GM19043 (cell line): ENCODE results near the gene SLCO4A1.
A peak's percentile ranks its signal among the peaks of the same experiment; 100 is the strongest.

Experiments
- ATAC-seq: cut with Tn5 transposase; IDR thresholded peaks from one replicate; pipeline ENCODE4 v1.9.1; 2021; ENCODE audit warnings: low read depth; ENCODE audit not compliant: unreplicated experiment

Gene SLCO4A1

DNA sequence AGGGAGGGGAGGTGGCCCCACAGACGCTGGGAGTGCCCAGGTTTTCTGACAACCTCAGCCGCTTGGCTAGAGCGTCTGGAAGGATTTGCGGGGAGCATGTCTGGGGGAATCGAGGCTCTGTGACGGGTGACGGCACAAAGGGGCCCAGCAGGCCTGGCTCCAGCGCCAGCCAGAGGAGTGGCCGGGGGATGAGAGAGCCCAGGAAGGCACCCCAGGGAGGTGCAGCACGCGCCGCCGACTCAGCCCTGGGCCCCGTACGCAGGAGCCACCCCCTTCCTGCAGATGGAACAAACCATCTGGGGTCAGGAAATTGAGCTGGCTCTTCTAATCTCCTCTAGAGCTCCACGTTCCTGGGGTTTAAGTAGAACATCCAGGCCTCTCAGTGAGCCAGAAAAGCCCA, 5.9 kb upstream of the SLCO4A1 start:
- no peak for ATAC-seq

GRCh38 chr20:62637110-62637509, 5.2 kb upstream of the SLCO4A1 start:
- no peak for ATAC-seq

DNA sequence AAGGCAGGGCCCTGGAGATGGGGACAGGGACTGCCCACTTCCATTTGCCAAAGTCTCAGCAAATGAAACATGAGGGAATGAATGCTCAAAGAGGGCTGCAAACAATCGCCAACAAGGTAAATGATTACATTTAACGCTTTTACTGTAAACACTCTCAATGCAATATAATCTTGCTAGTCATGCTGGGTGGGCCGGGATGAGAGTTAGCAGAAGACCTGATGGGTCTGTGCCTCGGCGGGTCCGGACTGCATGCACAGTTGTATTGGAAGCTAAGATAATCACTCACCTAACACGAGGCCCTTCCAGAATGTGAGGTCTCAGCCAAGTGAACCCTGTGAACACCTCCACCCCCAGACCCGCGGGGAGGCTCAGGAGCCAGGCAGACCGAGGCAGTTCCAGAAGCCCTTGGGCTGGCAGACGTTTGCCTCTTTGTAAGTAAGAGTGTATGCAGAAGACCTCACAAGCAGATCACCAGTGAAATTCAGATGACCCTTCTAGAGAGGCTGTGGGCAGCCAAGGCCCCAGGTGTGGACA, 4.7 kb upstream of the SLCO4A1 start:
- ATAC-seq: no peak

DNA sequence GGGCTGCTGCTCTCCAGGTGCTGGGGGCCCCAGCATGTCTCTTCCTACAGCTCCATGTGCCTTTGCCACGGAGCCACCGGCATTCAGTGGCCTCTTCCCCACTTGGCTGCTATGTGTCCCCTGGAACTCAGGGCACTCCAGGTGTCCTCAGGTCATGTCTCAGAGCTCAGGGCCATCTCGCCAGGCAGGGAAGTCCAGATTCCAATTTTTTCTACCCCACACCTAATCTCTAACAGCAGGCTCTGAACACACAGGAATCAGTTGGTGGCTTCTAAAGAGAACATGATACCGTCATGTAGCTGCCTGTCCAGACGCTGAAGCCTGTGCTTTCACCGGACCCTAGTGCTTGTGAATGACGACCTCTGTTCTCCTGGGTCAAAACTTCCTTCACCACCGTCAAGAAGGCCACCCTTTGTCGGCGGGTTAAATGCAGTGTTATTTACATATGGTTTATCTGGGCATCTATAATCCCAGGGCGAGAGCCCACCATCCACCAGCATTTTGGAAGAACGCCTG, 4.2 kb upstream of the SLCO4A1 start:
- no peak for ATAC-seq

DNA sequence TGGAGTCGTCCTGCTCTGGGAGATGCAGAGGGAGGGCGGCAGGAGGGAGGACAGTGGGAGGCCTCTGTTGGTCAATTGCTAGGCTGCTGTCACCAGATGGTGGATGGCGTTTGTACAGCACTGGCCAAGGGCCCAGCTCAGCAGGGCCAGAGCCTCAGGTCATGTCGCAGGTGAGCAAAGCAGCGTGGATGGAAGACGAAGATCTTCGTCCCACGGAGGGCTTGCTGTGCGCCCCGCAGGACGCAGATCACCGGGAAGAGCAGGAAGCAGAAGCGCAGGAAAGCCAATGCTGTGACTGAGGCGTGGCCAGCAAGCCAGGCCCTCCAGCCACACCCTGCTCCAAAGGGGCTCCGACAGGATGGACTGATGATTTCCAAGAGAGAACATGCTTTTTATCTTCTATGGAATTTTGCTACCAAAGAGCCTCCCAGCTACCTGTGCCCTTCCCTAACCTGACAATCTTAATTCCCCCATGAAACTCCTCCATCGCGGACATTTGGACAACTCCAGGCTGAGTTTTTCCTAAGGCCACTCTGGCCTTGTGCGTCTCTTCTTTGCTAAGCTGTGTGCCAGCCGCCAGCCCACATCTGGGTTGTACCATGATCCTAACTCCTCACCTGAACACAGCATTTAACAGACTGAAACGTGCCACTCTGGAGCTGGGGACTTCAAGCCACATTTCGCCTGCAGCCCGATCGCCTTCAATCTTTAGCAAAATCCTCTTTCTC, 3.5 kb upstream of the SLCO4A1 start:
- no peak for ATAC-seq

- no peak for ATAC-seq
These were observed 2.5 kb upstream of the SLCO4A1 start for GRCh38 chr20:62639765-62640164.

GRCh38 chr20:62640870-62641269, 1.4 kb upstream of the SLCO4A1 start:
- no peak for ATAC-seq

DNA sequence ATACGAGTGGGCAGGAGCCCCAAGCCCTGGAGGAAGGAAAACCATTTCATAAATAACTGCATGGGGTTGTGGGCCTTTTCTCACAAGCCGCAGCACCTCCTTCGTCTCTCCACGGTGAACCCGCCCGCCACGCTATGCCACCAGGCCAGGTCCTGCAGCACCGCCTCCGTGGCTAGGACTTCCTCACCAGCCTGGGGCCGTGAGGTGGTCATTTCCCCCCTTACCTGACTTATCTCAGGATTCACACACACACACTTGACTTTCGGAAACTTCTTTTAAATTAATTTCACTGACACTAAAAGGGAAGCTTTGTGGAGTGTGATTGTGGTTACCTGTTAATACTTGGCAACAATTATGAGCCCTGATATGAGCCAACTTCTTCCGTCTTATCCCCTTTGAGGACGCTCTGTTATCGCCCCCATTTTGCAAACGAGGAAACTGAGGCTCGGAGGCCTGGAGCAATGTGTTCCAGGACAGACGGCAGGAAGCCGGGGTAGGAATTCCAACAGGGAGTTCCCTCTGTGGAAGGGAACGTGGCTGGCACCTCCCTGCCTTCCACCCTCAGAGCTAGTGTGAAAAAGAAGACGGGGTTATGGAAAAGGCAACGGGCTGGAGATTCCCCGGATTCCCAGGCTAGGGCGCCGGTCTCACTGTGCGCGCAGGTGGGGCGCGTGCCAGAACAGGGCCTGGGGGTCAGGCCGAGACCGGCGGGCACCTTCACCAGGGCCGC, 817 bp upstream of the SLCO4A1 start:
- no peak for ATAC-seq

DNA sequence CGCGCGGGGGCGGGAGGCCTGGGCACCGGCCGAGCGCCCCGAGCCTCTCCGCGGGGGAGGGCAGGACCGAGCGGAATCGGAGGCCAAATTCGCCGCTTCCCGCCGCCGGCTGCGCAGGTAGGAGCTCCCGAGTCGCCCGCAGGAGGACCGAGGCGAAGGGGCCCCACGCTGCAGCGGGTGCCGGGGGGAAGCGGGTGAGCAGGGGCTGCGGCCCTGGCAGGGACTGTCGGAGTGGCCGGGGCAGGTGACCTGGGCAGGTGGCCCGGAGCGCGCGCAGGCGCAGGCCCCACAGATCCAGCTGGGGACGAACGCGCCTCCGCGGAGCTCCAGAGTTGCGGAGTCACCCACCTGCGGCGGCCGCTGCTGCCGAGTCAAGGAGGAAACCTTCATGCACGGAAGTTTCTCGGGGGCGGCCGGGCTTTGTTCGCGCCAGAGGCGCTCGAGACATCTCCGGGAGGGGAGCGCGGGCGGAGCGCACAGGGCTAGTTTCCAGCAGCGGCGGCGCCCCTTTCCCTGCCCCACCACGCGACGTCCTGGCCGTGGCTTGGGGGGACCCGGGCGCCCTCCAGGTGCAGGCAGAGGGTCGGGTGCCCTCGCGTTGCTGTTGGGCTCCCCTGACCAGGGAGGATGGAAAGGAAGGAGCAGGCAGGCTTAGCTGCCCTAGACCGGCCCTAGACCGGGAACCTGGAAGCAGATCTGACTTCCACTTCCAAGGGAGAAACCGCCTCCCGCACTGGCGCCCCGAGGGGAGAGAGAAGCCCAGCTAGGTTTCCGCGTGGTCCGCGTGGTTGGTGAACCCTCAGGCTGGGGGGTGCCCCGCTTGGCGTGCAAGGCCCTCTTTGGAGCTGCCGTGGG, 590 bp downstream of the SLCO4A1 start:
- peak; percentile 4 for ATAC-seq

DNA sequence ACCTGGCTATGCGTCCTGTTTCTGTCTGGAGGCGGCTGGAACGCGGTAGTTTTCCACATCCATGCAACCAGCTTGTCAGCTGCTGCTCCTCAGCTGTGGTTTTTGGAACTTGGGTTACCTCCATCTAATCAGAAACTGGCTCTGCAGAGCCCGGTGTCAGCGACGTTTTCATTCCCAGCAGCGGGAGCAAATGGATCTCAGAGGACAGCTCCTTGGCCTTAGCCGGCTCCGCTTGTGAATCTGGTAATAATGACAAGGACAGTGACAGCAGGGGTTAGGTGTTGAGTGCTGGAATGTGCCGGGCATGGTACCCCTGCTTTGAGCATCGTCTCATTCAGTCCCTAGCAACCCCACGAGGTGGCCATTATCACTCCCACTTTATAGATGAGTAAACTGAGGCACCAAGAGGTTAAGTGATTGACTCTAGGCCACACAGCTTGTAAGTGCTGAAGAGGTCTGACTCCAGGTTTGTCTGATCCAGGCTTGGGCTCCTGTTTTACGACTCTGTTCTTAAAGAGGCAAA, 1.3 kb downstream of the SLCO4A1 start:
- no peak for ATAC-seq

DNA sequence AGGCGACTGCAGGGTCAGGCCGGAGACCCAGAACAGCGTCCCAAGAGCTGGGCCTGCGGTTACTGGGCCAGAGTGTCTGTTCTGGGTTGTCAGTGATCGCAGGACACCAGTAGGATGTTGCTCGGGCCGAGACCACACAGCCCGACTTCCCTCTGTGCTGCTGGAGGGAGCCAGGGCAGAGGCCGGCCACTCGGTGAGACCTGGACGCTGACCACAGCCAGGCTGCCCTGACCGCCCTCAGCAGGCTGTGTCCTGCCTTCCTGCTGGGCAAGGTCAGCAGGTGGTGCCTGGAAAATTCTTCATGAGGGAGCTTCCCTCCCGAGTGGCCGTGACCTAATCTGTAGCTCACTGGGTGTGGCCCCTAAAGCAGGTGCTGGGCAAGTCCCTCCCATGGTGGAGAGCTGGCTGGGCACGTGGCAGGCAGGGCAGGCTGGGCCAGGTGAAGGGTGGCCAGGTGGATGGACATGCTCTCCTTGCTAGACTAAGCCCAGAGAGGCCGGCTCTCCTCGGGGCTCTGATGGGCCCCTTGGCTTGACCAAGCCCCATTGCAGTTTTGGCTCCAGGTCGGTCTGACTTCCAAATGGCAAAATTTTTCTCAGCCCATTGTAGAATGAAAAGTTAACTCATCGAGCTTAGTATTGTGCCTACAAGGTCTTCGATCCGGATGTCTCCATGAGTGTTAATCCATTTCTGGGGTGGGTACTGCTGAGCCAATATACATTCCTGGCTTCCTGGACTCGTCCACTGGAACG, 1.9 kb downstream of the SLCO4A1 start:
- no peak for ATAC-seq

DNA sequence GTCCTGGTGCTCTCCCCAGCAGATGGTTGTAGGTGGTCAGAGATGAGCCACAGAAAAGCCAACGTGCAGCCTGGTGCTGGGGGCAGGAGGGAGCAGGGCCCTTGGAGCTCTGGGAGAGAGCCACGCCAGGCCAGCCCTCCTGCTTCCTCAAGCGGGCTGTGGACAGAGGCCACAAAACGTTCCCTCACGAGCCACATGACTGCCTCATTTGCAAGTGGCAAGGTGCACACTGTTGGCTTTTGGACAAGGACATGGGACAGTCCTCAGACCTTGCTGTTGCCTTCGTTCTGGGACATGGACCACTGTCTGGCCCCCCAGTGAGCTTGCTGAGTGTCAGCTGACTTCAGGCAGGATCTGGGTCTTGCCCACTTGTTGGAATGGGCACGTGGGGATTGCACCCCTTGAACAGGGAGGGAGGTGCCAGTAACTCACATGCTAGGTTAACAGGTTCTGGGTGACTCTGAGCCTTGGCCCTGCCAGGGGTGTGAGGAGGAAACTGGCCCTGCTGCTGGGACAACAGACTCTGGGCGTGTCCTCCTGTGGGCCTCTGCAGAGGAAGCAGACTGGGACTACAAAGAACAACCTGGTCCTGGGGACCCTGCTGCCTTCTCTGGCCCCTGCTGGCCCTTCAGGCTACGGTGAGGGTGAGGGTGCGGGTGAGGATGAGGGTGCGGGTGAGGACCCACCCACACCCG, 2.6 kb downstream of the SLCO4A1 start:
- ATAC-seq: no peak

- no peak for ATAC-seq
These were observed 3.3 kb downstream of the SLCO4A1 start for GRCh38 chr20:62645613-62646012.

DNA sequence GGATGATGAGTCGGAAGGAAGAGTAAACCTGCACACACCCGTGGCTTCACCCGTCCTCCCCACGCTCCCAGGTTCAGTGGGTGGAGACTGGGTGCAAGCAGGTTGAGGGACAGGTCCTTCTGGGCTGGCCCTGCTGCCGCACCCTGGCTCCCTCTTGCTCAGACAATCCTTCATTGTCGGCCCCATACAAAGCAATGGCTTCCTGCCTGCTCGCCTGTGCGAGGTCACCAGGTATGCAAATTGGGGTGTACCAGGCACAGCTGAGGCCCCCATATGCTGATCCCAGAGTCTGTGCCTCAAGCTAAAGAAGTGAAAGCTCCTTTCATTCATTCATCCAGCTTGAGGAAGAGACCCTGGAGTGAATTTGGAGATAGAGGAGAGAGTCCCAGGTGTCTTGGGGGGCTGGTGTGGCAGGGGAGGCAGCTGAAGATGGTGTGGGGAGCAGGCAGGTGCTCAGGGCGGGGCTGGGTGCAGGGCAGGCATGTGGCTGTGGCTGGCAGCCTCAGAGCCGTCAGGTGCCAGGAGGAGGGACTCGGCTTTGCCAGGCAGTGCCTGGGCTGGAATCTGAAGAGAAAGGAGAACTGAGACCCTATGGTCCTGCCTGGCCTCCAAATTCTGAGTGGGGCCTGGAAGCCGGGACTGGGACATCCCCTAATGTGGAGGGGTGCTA, 4.7 kb downstream of the SLCO4A1 start:
- no peak for ATAC-seq

- ATAC-seq: no peak
These were observed 5.4 kb downstream of the SLCO4A1 start for GRCh38 chr20:62647521-62648317.

GRCh38 chr20:62648318-62648995, 6.2 kb downstream of the SLCO4A1 start:
- ATAC-seq: no peak

DNA sequence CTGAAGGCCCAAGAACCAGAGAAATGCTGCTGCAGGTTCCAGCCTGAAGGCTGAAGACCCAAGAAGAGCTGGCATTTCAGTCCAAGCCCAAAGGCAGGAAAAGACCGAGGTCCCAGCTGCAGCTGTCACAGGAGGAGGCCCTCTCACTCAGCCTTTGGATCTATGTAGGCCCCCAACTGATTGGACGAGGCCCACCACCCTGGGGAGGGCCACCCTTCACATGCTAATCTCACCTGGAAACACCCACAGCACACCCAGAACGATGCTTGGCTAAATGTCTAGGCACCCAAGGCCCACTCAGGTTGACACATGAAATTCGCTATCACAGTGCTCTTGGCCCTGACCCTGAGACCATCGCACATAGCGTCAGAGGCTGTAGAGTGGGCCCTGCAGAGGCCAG, 6.8 kb downstream of the SLCO4A1 start:
- ATAC-seq: no peak
